MM.1S (cell line): ENCODE measurements around the gene INHBC.

Experiments used
- DNase-seq: peaks from one replicate; pipeline ENCODE4 v3.0.0-alpha.2; 2015
- H2AFZ ChIP-seq: fragments of 300-600 bp; sonication (generic); 2 replicates; pipeline ENCODE4 v1.6.0; 2016; ENCODE audit warnings: antibody characterized with exemption, low read length
- H3F3A ChIP-seq: fragments of 300-600 bp; sonication (generic); 2 replicates; pipeline ENCODE4 v1.6.1; 2016; ENCODE audit warnings: mild to moderate bottlenecking, antibody characterized with exemption, low read length, moderate library complexity, mixed read lengths; ENCODE audit not compliant: insufficient read depth
- H3K27ac ChIP-seq: fragments of 300-600 bp; sonication (generic); 2 replicates; pipeline ENCODE4 v1.5.1; 2016; ENCODE audit warnings: mild to moderate bottlenecking, low read length
- H3K27me3 ChIP-seq: fragments of 300-600 bp; sonication (generic); replicated peaks from 2 replicates; pipeline ENCODE4 v1.6.0; 2016; ENCODE audit warnings: low read length; ENCODE audit not compliant: insufficient read depth
- H3K36me3 ChIP-seq: fragments of 300-600 bp; sonication (generic); replicated peaks from 2 replicates; pipeline ENCODE4 v1.6.1; 2016; ENCODE audit warnings: mild to moderate bottlenecking, low read length, mixed read lengths; ENCODE audit not compliant: insufficient read depth
- H3K4me1 ChIP-seq: fragments of 300-600 bp; sonication (generic); 2 replicates; pipeline ENCODE4 v1.6.1; 2016; ENCODE audit warnings: low read length, mixed read lengths
- H3K4me2 ChIP-seq: fragments of 300-600 bp; sonication (generic); 2 replicates; pipeline ENCODE4 v1.6.0; 2016; ENCODE audit warnings: low read depth, low read length
- H3K4me3 ChIP-seq: fragments of 300-600 bp; sonication (generic); 2 replicates; pipeline ENCODE4 v1.5.1; 2016; ENCODE audit warnings: low read length, mixed read lengths
- H3K79me2 ChIP-seq: fragments of 300-600 bp; sonication (generic); 2 replicates; pipeline ENCODE4 v1.6.1; 2016; ENCODE audit warnings: mixed run types, low read length, mixed read lengths
- H3K9ac ChIP-seq: fragments of 300-600 bp; sonication (generic); 2 replicates; pipeline ENCODE4 v1.6.1; 2016; ENCODE audit warnings: low read length, mixed read lengths
- H3K9me2 ChIP-seq: fragments of 300-600 bp; sonication (generic); replicated peaks from 2 replicates; pipeline ENCODE4 v1.6.1; 2016; ENCODE audit warnings: mild to moderate bottlenecking, low read length, mixed read lengths; ENCODE audit not compliant: insufficient read depth
- H3K9me3 ChIP-seq: fragments of 300-600 bp; sonication (generic); replicated peaks from 2 replicates; pipeline ENCODE4 v1.6.1; 2016; ENCODE audit warnings: mild to moderate bottlenecking, low read length, mixed read lengths; ENCODE audit not compliant: insufficient read depth
- H4K20me1 ChIP-seq: fragments of 300-600 bp; sonication (generic); 2 replicates; pipeline ENCODE4 v1.6.1; 2016; ENCODE audit warnings: mild to moderate bottlenecking, low read length, moderate library complexity, mixed read lengths; ENCODE audit not compliant: insufficient read depth
- CTCF ChIP-seq: fragments of 300-600 bp; sonication (generic); IDR thresholded peaks from 2 replicates; pipeline ENCODE4 v1.5.1; 2016; ENCODE audit warnings: antibody characterized with exemption, low read length, mixed read lengths
- EZH2 ChIP-seq: fragments of 300-600 bp; sonication (generic); optimal IDR thresholded peaks from 2 replicates; pipeline ENCODE3; 2017; ENCODE audit warnings: low read depth, mild to moderate bottlenecking, antibody characterized with exemption, low read length, mixed read lengths
- EZH2phosphoT487 ChIP-seq: fragments of 300-600 bp; sonication (generic); IDR thresholded peaks from 2 replicates; pipeline ENCODE4 v1.6.1; 2018; ENCODE audit warnings: antibody characterized with exemption, low read length

The INHBC gene

GRCh38 chr12:57467212-57467874 is 32.8 kb downstream of the INHBC start:
- Histone ChIP-seq H3K4me3 (no peak overlapping the region), H3K9ac (no peak overlapping the region), H3K36me3 (no peaks in the 10 kb centered on the region), H3K4me2 (no peak overlapping the region), H2AFZ (no peak overlapping the region), H3K4me1 (0 out of 2 replicates have a peak, but pooled peaks cover 5% of the 10 kb centered on the region), H3K27me3 (peaks cover 41% of the 10 kb centered on the region), H3K9me2 (no peaks in the 10 kb centered on the region), H3K9me3 (no peaks in the 10 kb centered on the region), H3K79me2 (no peaks in the 10 kb centered on the region), H4K20me1 (no peaks in the 10 kb centered on the region), H3F3A (peaks cover 3% of the 10 kb centered on the region), H3K27ac (no peak overlapping the region)
- no peak for DNase-seq
- TF ChIP-seq EZH2phosphoT487 (no peak), CTCF (no peak), EZH2 (no peak)

- DNase-seq: no peak
- Histone ChIP-seq H3K9ac (no peak overlapping the region), H3K79me2 (no peaks in the 10 kb centered on the region), H4K20me1 (no peaks in the 10 kb centered on the region), H2AFZ (no peak overlapping the region), H3K4me3 (no peak overlapping the region), H3K36me3 (no peaks in the 10 kb centered on the region), H3F3A (no peaks in the 10 kb centered on the region), H3K27me3 (peaks cover 41% of the 10 kb centered on the region), H3K9me3 (no peaks in the 10 kb centered on the region), H3K4me1 (0 out of 2 replicates have a peak, but pooled peaks cover 5% of the 10 kb centered on the region), H3K9me2 (no peaks in the 10 kb centered on the region), H3K27ac (no peak overlapping the region), H3K4me2 (no peak overlapping the region)
- TF ChIP-seq EZH2: no peak
Observed at GRCh38 chr12:57467915-57468314, 33.3 kb downstream of the INHBC start.

GRCh38 chr12:57469296-57470164 is 34.9 kb downstream of the INHBC start:
- Histone ChIP-seq H2AFZ (no peak overlapping the region), H4K20me1 (no peaks in the 10 kb centered on the region), H3F3A (no peaks in the 10 kb centered on the region), H3K27ac (no peak overlapping the region), H3K79me2 (no peaks in the 10 kb centered on the region), H3K27me3 (peaks cover 39% of the 10 kb centered on the region), H3K4me1 (no peaks in the 10 kb centered on the region), H3K9ac (no peak overlapping the region), H3K4me2 (no peak overlapping the region), H3K36me3 (no peaks in the 10 kb centered on the region), H3K9me2 (no peaks in the 10 kb centered on the region), H3K4me3 (no peak overlapping the region), H3K9me3 (no peaks in the 10 kb centered on the region)
- no peak for DNase-seq
- TF ChIP-seq EZH2 (no peak), CTCF (no peak), EZH2phosphoT487 (no peak)
